Hepatocyte (in vitro differentiated cells): ENCODE results near the gene PRDM7. TPM values are rescaled to one million over a fixed set of nuclear protein-coding genes. Genes with fewer than 3 reads are reported as not detected.
"Not testable (repeated sequence)": the region's sequence is repeated elsewhere in the genome, so short reads cannot be mapped to it uniquely, and the experiment has no call there.

Experiments
- DNase-seq: peaks from one replicate; pipeline ENCODE4 v3.0.0-alpha.2; 2016; ENCODE audit warnings: low spot score
- H2AFZ ChIP-seq: fragments of 200-600 bp; sonication (generic); 2 replicates; pipeline ENCODE4 v1.6.0; 2016; ENCODE audit warnings: antibody characterized with exemption, mild to moderate bottlenecking
- H3K27ac ChIP-seq: fragments of 200-600 bp; sonication (generic); 2 replicates; pipeline ENCODE4 v1.5.1; 2016; ENCODE audit warnings: mild to moderate bottlenecking
- H3K27me3 ChIP-seq: fragments of 200-600 bp; sonication (generic); 2 replicates; pipeline ENCODE4 v1.6.1; 2016
- H3K36me3 ChIP-seq: fragments of 200-600 bp; sonication (generic); replicated peaks from 2 replicates; pipeline ENCODE4 v1.5.1; 2016; ENCODE audit warnings: low read depth; ENCODE audit not compliant: insufficient read depth
- H3K4me1 ChIP-seq: fragments of 200-600 bp; sonication (generic); 2 replicates; pipeline ENCODE4 v1.5.1; 2016; ENCODE audit warnings: mild to moderate bottlenecking, moderate library complexity; ENCODE audit not compliant: insufficient read depth
- H3K4me2 ChIP-seq: fragments of 200-600 bp; sonication (generic); 2 replicates; pipeline ENCODE4 v1.6.0; 2016
- H3K4me3 ChIP-seq: fragments of 200-600 bp; sonication (generic); 2 replicates; pipeline ENCODE4 v1.5.1; 2016; ENCODE audit warnings: mild to moderate bottlenecking
- H3K79me2 ChIP-seq: fragments of 200-600 bp; sonication (generic); 2 replicates; pipeline ENCODE4 v1.6.0; 2017; ENCODE audit warnings: mild to moderate bottlenecking
- H3K9me2 ChIP-seq: fragments of 200-600 bp; sonication (generic); replicated peaks from 2 replicates; pipeline ENCODE4 v1.6.0; 2017; ENCODE audit warnings: mild to moderate bottlenecking; ENCODE audit not compliant: insufficient read depth
- H3K9me3 ChIP-seq: fragments of 200-600 bp; sonication (generic); 2 replicates; pipeline ENCODE4 v1.5.1; 2016; ENCODE audit warnings: low read depth, mild to moderate bottlenecking
- H4K20me1 ChIP-seq: fragments of 200-600 bp; sonication (generic); 2 replicates; pipeline ENCODE4 v1.6.0; 2016; ENCODE audit warnings: mild to moderate bottlenecking; ENCODE audit not compliant: insufficient read depth, poor library complexity, severe bottlenecking
- EZH2 ChIP-seq: fragments of 200-600 bp; sonication (generic); IDR thresholded peaks from 2 replicates; pipeline ENCODE4 v1.6.1; 2016; ENCODE audit warnings: antibody characterized with exemption, mild to moderate bottlenecking, borderline replicate concordance
- EZH2phosphoT487 ChIP-seq: fragments of 200-600 bp; sonication (generic); IDR thresholded peaks from one replicate; pipeline ENCODE4 v1.6.1; 2018; ENCODE audit warnings: antibody characterized with exemption, mild to moderate bottlenecking, low read depth, moderate library complexity; ENCODE audit not compliant: unreplicated experiment, severe bottlenecking
- WGBS: methylation state at CpG from one replicate; pipeline ENCODE4 v1.1.6; 2016; ENCODE audit warnings: low lambda C conversion rate; ENCODE audit errors: missing lambda C conversion rate; 5-methylcytosine and 5-hydroxymethylcytosine counted together
- polyA plus RNA-seq: library from polyadenylated mRNA; unstranded; fragments of >200 nt; fragmentation: Nextera tagmentation; extraction: Ambion mirVana; gene quantifications from 2 replicates; pipeline ENCODE4 v1.2.1, GENCODE V29; 2016
- total RNA-seq: library from RNA; depleted of rRNA; stranded (reverse); fragments of >200 nt; gene quantifications from 2 replicates; pipeline ENCODE4 v1.2.3, GENCODE V29; 2014
- TF ChIP-seq, protein P1 (sequence below): fragments of 200-600 bp; sonication (generic); IDR thresholded peaks from 2 replicates; pipeline ENCODE4 v1.5.1; 2016; ENCODE audit warnings: antibody characterized with exemption, mild to moderate bottlenecking; ENCODE audit not compliant: poor library complexity

The PRDM7 gene
- not detected in 2 replicates for total RNA-seq
- not detected in 2 replicates for polyA plus RNA-seq

DNA sequence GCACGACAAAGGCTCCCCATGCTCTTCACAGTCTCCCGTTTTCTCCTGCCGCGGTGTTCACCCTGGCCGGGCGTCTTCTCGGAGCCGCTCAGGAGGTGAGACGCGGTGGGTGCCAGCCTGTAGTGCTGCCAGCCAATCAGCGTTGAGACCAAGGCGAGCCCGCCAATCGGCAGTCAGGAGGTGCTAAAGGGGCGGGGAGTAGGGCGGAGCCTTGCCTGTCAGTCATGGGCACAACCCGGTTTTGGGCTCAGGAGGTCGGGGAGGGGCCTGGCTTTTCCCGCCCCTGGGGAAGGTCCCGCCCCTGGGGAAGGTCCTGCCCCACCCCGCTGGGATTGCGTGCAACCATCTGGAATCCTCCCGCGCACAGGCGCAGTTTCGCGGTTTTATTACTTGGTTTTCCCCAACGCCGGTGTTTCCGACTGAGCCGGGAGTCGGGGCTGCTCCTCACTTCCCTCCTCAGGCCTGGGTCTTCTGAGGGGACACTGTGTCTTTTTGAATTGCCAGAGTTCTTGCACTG, at the start of gene PRDM7:
Gene PRDM7, minus strand, starts transcription at position 92 of the 517 bp plus-strand sequence. CDS start 1,421 bp downstream, outside the sequence.
- 14% methylated on average over 31 of the region's 32 CpGs for WGBS
- H3K36me3 ChIP-seq, result no peaks in the 10 kb centered on the region
- H3K4me2 ChIP-seq, result peak within 1 kb of the TSS; percentile 76
- H3K9me2 ChIP-seq, result no peaks in the 10 kb centered on the region
- TF ChIP-seq EZH2phosphoT487 (no peak), EZH2 (no peak)
- TF ChIP-seq, protein P1, sequence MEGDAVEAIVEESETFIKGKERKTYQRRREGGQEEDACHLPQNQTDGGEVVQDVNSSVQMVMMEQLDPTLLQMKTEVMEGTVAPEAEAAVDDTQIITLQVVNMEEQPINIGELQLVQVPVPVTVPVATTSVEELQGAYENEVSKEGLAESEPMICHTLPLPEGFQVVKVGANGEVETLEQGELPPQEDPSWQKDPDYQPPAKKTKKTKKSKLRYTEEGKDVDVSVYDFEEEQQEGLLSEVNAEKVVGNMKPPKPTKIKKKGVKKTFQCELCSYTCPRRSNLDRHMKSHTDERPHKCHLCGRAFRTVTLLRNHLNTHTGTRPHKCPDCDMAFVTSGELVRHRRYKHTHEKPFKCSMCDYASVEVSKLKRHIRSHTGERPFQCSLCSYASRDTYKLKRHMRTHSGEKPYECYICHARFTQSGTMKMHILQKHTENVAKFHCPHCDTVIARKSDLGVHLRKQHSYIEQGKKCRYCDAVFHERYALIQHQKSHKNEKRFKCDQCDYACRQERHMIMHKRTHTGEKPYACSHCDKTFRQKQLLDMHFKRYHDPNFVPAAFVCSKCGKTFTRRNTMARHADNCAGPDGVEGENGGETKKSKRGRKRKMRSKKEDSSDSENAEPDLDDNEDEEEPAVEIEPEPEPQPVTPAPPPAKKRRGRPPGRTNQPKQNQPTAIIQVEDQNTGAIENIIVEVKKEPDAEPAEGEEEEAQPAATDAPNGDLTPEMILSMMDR, result no peak
- H3K27ac ChIP-seq, result peak within 1 kb of the TSS; percentile 32
- no peak within 1 kb of the TSS for H3K4me3 ChIP-seq
- no peaks in the 10 kb centered on the region for H3K27me3 ChIP-seq
- peak within 1 kb of the TSS; percentile 47 for H2AFZ ChIP-seq
- no peaks in the 10 kb centered on the region for H4K20me1 ChIP-seq
- H3K9me3 ChIP-seq, result no peaks in the 10 kb centered on the region
- peak; percentile 96 for DNase-seq
- H3K79me2 ChIP-seq, result no peaks in the 10 kb centered on the region
- H3K4me1 ChIP-seq, result no peaks in the 10 kb centered on the region

- H3K9me3 ChIP-seq, H3K4me2 ChIP-seq, H4K20me1 ChIP-seq, H3K27me3 ChIP-seq, H3K4me1 ChIP-seq, H3K9me2 ChIP-seq, H2AFZ ChIP-seq, H3K4me3 ChIP-seq, DNase-seq, H3K36me3 ChIP-seq, H3K79me2 ChIP-seq, H3K27ac ChIP-seq: not testable (repeated sequence)
- no CpG with 5 or more reads among the region's 4 CpGs for WGBS
Measured at GRCh38 chr16:90121846-90122245, 44.7 kb upstream of the PRDM7 start.

- not testable (repeated sequence) for H3K9me2 ChIP-seq, H3K4me3 ChIP-seq, H3K79me2 ChIP-seq, H3K4me1 ChIP-seq, H2AFZ ChIP-seq, H3K27me3 ChIP-seq, H3K4me2 ChIP-seq, H4K20me1 ChIP-seq, H3K36me3 ChIP-seq, H3K27ac ChIP-seq, DNase-seq, H3K9me3 ChIP-seq
- 69% methylated on average over 2 of the region's 6 CpGs for WGBS
Measured at GRCh38 chr16:90107617-90108016, 30.5 kb upstream of the PRDM7 start.

DNA sequence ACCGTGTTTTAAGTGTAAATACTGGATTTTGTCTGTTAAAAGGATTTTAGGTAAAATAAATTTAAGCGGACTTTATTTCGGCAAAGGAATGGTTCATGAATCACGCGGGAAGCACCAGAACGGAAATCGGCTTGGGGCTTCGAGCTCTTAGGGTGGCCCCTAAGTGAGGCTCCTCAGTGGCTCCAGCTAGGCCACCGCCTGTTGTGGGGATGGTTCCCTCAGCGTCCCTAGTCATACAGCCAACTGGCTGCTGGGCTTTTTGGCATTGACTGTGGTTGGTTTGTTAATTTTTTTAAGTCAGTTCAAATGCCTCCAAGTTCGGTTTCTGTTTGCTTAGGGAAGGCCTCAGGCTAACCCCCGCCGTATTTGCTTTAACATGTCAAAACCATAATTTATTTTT, 29.9 kb upstream of the PRDM7 start:
- not testable (repeated sequence) for H3K27ac ChIP-seq, H3K4me2 ChIP-seq, H3K27me3 ChIP-seq, DNase-seq, H3K79me2 ChIP-seq, H2AFZ ChIP-seq, H3K9me2 ChIP-seq, H3K4me3 ChIP-seq, H3K9me3 ChIP-seq, H3K4me1 ChIP-seq, H3K36me3 ChIP-seq, H4K20me1 ChIP-seq
- WGBS, result 66% methylated on average over 10 of the region's 13 CpGs

DNA sequence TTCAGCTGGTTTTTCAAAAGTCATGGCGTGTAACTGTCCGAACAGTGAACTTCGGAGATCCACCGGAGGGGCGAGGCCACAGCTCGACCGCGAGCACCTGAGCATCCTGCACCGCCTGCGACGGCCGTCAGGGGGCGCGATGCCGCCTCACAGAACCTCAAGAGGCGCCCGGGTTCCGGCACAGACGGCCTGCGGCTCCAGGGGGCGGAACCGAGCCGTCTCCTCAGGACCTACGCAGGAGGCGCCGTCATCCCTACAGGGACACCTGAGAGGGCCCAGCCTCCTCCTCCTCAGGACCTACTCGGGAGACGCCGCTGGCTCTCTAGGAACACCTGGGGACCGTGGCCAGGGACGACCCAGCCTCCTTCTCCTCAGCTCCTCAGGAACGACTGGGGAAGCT, 29.1 kb upstream of the PRDM7 start:
- not testable (repeated sequence) for H3K9me3 ChIP-seq, H3K79me2 ChIP-seq, H3K9me2 ChIP-seq, H3K4me1 ChIP-seq, H2AFZ ChIP-seq, H3K36me3 ChIP-seq, H3K27ac ChIP-seq, H3K27me3 ChIP-seq, H4K20me1 ChIP-seq, H3K4me3 ChIP-seq
- 22% methylated on average over 28 of the region's 32 CpGs for WGBS
- TF ChIP-seq, protein P1, result peak; percentile 50
- H3K4me2 ChIP-seq, result peak overlapping the region; percentile 51
- peak; percentile 84 for DNase-seq

DNA sequence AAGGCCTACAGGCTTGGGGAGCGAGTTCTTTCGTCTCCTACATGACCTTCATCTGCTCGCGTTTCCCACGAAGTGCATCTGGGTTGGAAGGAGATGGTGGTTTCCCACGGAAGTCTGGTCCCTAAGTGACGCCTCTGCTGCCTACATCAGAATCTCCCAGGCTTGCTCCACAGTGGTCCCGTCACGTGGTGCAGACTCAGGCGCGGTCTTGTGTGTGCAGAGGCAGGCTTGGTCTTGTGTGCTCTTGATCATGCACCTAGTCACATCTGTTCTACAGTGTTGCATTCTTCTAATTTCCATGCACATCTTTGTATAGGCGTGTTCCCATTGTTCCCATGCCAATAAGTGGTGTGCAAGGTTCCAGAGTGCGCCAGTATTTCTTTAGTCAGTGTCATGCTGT, 27.6 kb upstream of the PRDM7 start:
- H3K4me1 ChIP-seq, H3K9me2 ChIP-seq, H3K27ac ChIP-seq, H3K4me3 ChIP-seq, H4K20me1 ChIP-seq, H3K4me2 ChIP-seq, H3K27me3 ChIP-seq, H3K79me2 ChIP-seq, H3K36me3 ChIP-seq, H2AFZ ChIP-seq, H3K9me3 ChIP-seq, DNase-seq: not testable (repeated sequence)
- 94% methylated on average over 13 of the region's 13 CpGs for WGBS

- not testable (repeated sequence) for H3K27ac ChIP-seq, H3K9me2 ChIP-seq
Measured at GRCh38 chr16:90102086-90102884, 25.2 kb upstream of the PRDM7 start.

More at GRCh38 chr16:90102086-90102884, 25.2 kb upstream of the PRDM7 start:
- not testable (repeated sequence) for H3K4me1 ChIP-seq, DNase-seq, H4K20me1 ChIP-seq, H3K79me2 ChIP-seq, H3K4me2 ChIP-seq, H3K4me3 ChIP-seq, H3K27me3 ChIP-seq, H3K36me3 ChIP-seq, H2AFZ ChIP-seq, H3K9me3 ChIP-seq
- 55% methylated on average over 11 of the region's 12 CpGs for WGBS
